Epithelial cell of proximal tubule (primary cell): Measurements from ENCODE around the gene KRTAP21-3. TPM values are rescaled to one million over a fixed set of nuclear protein-coding genes. Genes with fewer than 3 reads are reported as not detected.
"Not testable (repeated sequence)": the region's sequence is repeated elsewhere in the genome, so short reads cannot be mapped to it uniquely, and the experiment has no call there.

Source experiments
- DNase-seq: peaks from one replicate; pipeline ENCODE4 v3.0.0-alpha.2; 2011; ENCODE audit warnings: low read depth
- H3K4me3 ChIP-seq: 2 replicates; pipeline ENCODE4 v1.5.1; 2011; ENCODE audit warnings: low read depth, mild to moderate bottlenecking, low read length
- CTCF ChIP-seq: conservative IDR thresholded peaks from 2 replicates; pipeline ENCODE4 v1.5.1; 2012; ENCODE audit warnings: low read depth, mild to moderate bottlenecking, low read length
- total RNA-seq: library from RNA; depleted of rRNA; stranded (reverse); fragments of >200 nt; gene quantifications from 2 replicates; pipeline ENCODE4 v1.2.3, GENCODE V29; 2015

The KRTAP21-3 gene, protein sequence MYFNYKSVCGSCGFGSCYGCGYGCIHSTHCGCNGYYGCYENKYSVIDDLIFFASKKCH
- total RNA-seq: not detected in 2 replicates

DNA sequence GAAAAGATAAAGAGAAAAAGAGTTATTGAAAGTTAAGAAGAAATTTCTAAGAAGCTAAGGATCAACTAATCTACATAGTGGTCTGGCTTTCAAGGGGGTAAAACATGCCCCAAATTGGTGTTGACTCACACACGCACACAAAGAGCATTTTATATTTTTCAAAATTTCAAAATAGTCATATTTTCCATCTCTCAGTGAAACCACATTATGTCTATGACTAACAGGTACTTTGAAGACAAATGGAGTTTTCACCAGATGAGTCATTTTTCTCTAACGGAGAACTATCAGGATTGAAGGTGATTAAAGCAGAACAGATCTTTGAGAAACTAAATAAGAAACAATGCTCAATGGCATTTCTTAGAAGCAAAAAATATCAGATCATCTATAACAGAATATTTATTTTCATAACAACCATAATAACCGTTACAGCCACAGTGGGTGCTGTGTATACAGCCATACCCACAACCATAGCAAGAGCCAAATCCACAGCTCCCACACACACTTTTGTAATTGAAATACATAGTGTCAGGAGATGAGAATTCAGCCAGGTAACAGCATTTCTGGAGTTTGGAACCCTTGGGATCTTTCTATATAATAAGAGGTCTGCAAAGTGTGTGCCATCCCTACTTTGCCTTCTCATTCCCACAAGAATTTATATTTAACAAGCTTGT lies at the start of gene KRTAP21-3:
Gene KRTAP21-3, minus strand, starts transcription at position 539 of the 671 bp plus-strand sequence. Its CDS starts 18 bp downstream, at position 521.
- no peak for DNase-seq
- no peak within 1 kb of the TSS for H3K4me3 ChIP-seq
- TF ChIP-seq CTCF: no peak

- no peak overlapping the region for H3K4me3 ChIP-seq
- no peak for TF ChIP-seq CTCF
- no peak for DNase-seq
These were observed 42.2 kb upstream of the KRTAP21-3 start for GRCh38 chr21:30760776-30761175.

GRCh38 chr21:30758306-30758705 lies 39.7 kb upstream of the KRTAP21-3 start:
- TF ChIP-seq CTCF: no peak
- no peak for DNase-seq
- no peak overlapping the region for H3K4me3 ChIP-seq

- not testable (repeated sequence) for H3K4me3 ChIP-seq, DNase-seq
These were observed 36.8 kb upstream of the KRTAP21-3 start, which contains the start of gene KRTAP21-1 for GRCh38 chr21:30755328-30755727. Gene KRTAP21-1 (minus strand): TSS chr21:30755428. CDS start chr21:30755378, 50 bp downstream.

DNA sequence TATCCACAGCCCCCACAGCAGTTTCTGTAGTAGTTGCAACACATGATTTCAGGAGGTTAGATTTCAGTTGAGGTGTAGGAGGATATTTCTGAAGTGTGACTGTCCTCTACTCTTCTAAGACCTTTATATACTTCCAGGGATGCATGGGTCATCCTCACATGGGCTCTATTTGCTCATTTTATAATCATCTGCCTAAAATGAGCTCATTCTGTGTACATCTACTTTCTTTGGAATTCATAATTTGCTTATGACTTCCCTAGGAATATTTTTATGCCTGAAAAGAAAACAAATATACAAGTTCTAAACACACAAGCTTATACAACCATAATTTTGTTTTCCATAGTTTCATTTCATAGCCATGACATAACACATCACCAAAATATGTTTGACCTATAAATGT lies 28.6 kb upstream of the KRTAP21-3 start, which contains the start of gene KRTAP21-2:
Gene KRTAP21-2, minus strand, starts transcription at position 101 of the 400 bp plus-strand sequence. Its CDS starts 57 bp downstream, at position 44.
- TF ChIP-seq CTCF: no peak
- DNase-seq: no peak
- H3K4me3 ChIP-seq: no peak within 1 kb of the TSS

DNA sequence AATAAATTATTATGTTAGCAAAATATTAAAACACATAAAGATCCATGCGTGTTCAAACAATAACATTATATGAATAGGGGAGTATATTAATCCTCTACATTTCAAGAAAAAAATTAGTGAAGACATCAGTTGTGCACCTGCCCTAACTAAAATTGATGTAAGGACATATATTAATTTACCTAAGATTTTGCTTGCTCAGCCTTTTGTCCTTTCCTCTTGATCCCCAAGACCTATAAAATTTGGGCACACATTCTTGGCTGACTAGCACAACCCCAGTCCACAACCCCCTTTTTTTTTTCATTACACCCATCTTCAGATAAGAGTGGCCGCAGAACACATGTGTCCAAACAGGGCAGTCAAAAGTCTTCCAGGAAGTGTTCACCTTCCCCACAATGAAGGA lies 21.9 kb upstream of the KRTAP21-3 start:
- no peak for DNase-seq
- no peak overlapping the region for H3K4me3 ChIP-seq
- TF ChIP-seq CTCF: no peak

DNA sequence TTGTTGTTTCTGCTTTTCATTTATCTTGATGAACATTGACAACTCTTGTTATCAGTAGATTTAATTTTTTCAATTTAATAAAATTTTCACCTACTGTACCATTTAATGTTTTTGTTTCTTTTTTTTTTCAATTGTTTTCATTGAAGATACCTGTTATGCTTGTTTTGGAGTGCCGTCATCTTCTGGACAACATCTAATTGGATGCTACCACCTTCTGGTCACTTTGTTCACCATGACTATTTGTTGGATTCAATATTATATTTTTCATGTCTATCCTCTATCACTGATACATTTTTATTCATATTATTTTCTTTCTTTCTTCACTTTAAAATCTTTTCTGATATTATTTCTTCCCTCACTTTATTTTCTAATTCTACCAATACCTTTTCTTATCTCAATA lies 14.4 kb upstream of the KRTAP21-3 start:
- DNase-seq: no peak
- no peak for TF ChIP-seq CTCF
- H3K4me3 ChIP-seq: no peak overlapping the region
